ENCODE data around the gene SLC6A18. TPM values are rescaled to one million over a fixed set of nuclear protein-coding genes. Genes with fewer than 3 reads are reported as not detected.

SLC6A18 gene
- total RNA-seq, 1 experiment from 2014 or later = not detected

DNA sequence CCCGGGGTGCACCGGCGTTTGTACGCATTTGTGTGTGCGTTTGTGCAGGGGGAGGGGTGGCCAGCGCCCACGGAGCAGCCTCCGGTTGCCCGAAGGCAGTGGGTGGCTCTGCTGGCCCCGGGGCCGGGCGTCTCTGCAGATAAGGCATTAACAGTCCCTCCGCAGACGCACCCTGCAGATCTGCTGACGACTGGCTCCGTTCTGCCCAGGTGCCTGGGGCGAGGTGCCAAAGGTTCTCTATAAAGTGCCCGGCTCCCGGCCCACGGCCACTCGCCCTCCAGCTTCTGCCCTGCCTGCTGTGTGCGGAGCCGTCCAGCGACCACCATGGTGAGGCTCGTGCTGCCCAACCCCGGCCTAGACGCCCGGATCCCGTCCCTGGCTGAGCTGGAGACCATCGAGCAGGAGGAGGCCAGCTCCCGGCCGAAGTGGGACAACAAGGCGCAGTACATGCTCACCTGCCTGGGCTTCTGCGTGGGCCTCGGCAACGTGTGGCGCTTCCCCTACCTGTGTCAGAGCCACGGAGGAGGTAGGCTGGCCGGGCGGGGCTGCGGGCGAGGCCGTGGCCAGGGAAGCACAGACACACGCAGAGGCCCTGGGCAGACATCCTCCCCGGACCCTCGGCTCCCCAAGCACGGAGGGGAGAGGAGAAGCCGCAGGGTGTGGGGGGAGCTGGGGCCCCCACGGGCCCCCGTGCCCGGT is 23.7 kb upstream of the SLC6A18 start, which contains the start of gene SLC6A19:
TSS of gene SLC6A19 (plus strand) at position 269 of the 699 bp plus-strand sequence. CDS start at position 325, 56 bp downstream.
- ATAC-seq (no peak), DNase-seq (ENCODE audit: low read depth, low spot score) (no peak)
- POLR2A ChIA-PET = no interaction called here
- CTCF ChIA-PET = interaction anchor here (0.5 to 0.6 kb wide), 3 partner anchors 44 to 482 kb away, joined by 3 to 4 read pairs (median 3); no protein-coding TSS in a partner anchor
- H3K9me3 ChIP-seq (ENCODE audit: control insufficient read depth, insufficient read depth, low read depth, low read length) = no peaks in the 10 kb centered on the region
- peaks cover 4% of the 10 kb centered on the region for H3K4me1 ChIP-seq (ENCODE audit: control insufficient read depth, insufficient read depth, low read length)
- H3K27ac ChIP-seq (ENCODE audit: low read length) = no peak within 1 kb of the TSS
- TF ChIP-seq CTCF (IDR thresholded peaks at IDR 0.05) (no peak), REST (IDR thresholded peaks at IDR 0.05; ENCODE audit: insufficient read depth in 1 of 2, low read depth in 2 of 2, low read length in 1 of 2) (no peak), SIN3A (IDR thresholded peaks at IDR 0.05; ENCODE audit: borderline replicate concordance, insufficient read depth, low read depth, low read length) (no peak), TCF7L2 (IDR thresholded peaks at IDR 0.05; ENCODE audit: low read depth, low read length) (no peak), POLR2AphosphoS5 (IDR thresholded peaks at IDR 0.05; ENCODE audit: low read depth, low read length) (no peak)
- intact Hi-C loops (cut with micrococcal nuclease; ENCODE audit: unreplicated experiment) = no loop called here
- H3K4me3 ChIP-seq (ENCODE audit: low read depth in 2 of 2, low read length in 2 of 2) = no peak within 1 kb of the TSS
- no peaks in the 10 kb centered on the region for H3K36me3 ChIP-seq (ENCODE audit: control insufficient read depth, insufficient read depth, low read length)
- no peaks in the 10 kb centered on the region for H3K27me3 ChIP-seq (ENCODE audit: control insufficient read depth, insufficient read depth, low read length)
- in situ Hi-C loops (cut with HindIII; ENCODE audit: low pct_unique_long_range_greater_than_20kb, low sequenced_read_pairs) = no loop called here
- no TSS peak for BruUV-seq (replicated peaks)

DNA sequence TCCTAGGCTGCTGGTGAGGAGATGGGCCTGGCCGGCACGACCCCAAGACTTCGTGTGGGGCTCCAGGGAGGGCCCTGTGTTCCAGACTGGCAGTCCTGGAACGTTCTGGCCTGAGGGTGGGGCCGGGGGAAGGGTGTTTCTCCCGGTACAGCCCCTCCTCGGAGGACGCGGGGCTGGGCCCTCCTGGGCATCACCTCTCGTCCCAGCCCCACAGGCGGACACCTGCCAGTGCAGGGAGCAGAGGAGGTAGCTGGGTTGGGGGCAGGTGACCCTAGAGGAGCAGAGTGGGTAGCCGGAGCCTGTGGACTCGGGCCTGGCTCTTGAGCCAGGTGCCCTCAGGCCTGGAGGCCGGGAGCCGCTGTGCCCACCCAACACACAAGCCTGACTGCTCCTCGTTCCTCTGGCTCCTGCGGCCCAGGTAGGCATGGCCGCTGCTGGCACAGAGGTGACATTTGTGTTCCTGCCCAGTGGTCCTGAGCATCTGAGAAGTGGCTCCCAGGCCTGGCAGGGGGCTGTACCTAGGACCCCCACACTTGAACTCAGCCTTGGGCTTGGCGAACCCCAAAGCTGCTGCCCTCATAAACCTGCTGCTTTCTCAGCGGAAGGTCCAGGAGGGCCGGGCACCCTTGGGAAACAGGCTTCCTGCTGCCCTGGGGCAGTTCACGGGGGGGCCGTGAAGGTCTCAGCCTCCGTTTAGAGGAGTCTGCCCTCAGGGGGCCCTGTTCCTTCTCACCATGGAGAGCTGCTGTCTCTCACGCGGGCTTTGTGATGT is 23.0 kb upstream of the SLC6A18 start:
- H3K27me3 ChIP-seq (ENCODE audit: control insufficient read depth, insufficient read depth, low read length) = no peaks in the 10 kb centered on the region
- POLR2A ChIA-PET = no interaction called here
- ATAC-seq (no peak), DNase-seq (ENCODE audit: low read depth, low spot score) (no peak)
- intact Hi-C loops (cut with micrococcal nuclease; ENCODE audit: unreplicated experiment) (no loop called here), in situ Hi-C loops (cut with HindIII; ENCODE audit: low pct_unique_long_range_greater_than_20kb, low sequenced_read_pairs) (no loop called here)
- TF ChIP-seq CTCF (IDR thresholded peaks at IDR 0.05) (no peak), REST (IDR thresholded peaks at IDR 0.05; ENCODE audit: insufficient read depth in 1 of 2, low read depth in 2 of 2, low read length in 1 of 2) (no peak), POLR2AphosphoS5 (IDR thresholded peaks at IDR 0.05; ENCODE audit: low read depth, low read length) (no peak), SIN3A (IDR thresholded peaks at IDR 0.05; ENCODE audit: borderline replicate concordance, insufficient read depth, low read depth, low read length) (no peak), TCF7L2 (IDR thresholded peaks at IDR 0.05; ENCODE audit: low read depth, low read length) (no peak)
- H3K27ac ChIP-seq (ENCODE audit: low read length) = no peak overlapping the region
- no peaks in the 10 kb centered on the region for H3K36me3 ChIP-seq (ENCODE audit: control insufficient read depth, insufficient read depth, low read length)
- CTCF ChIA-PET = no interaction called here
- H3K4me3 ChIP-seq (ENCODE audit: low read depth in 2 of 2, low read length in 2 of 2) = no peak overlapping the region
- H3K9me3 ChIP-seq (ENCODE audit: control insufficient read depth, insufficient read depth, low read depth, low read length) = no peaks in the 10 kb centered on the region
- peaks cover 4% of the 10 kb centered on the region for H3K4me1 ChIP-seq (ENCODE audit: control insufficient read depth, insufficient read depth, low read length)
- no TSS peak for BruUV-seq (replicated peaks)

All from Panc1 (cell line).